Esophagus squamous epithelium (tissue), 5 donors: ENCODE data around the gene ZMYND19. TPM values are rescaled to one million over a fixed set of nuclear protein-coding genes. Genes with fewer than 3 reads are reported as not detected.
"Not testable (repeated sequence)": the region's sequence is repeated elsewhere in the genome, so short reads cannot be mapped to it uniquely, and the experiment has no call there.

Experiments used
- DNase-seq: peaks from one replicate; lab custom pipeline; 2025; lab: John Stamatoyannopoulos, UW
- H3K27ac ChIP-seq, 4 donors: fragments of 200-600 bp; sonication (generic); one replicate each; pipeline ENCODE4 v1.5.1; 2016 to 2019; ENCODE audit warnings: mild to moderate bottlenecking in 1 of 4
- H3K27me3 ChIP-seq, 4 donors: fragments of 200-600 bp; sonication (generic); 1 replicate in 3 of 4; 2 replicates in 1 of 4; pipeline versions ENCODE4 v1.5.1 to v1.6.0; 2017 to 2021; ENCODE audit warnings: antibody characterized with exemption in 1 of 4
- H3K36me3 ChIP-seq, 3 donors: fragments of 200-600 bp; sonication (generic); one replicate each; pipeline ENCODE4 v1.5.1; 2016 to 2019
- H3K4me1 ChIP-seq, 3 donors: fragments of 200-600 bp; sonication (generic); one replicate each; pipeline ENCODE4 v1.5.1; 2017 to 2019
- H3K4me3 ChIP-seq, 4 donors: fragments of 200-600 bp; sonication (generic); 1 replicate in 3 of 4; 2 replicates in 1 of 4; pipeline ENCODE4 v1.5.1; 2016 to 2019; ENCODE audit warnings: mild to moderate bottlenecking in 2 of 4, moderate library complexity in 1 of 4
- H3K9me3 ChIP-seq, 3 donors: fragments of 200-600 bp; sonication (generic); one replicate each; pipeline ENCODE4 v1.5.1; 2016 to 2019
- CTCF ChIP-seq, 6 experiments: fragments of 450-650 bp in 4 of 6; fragments of 200-600 bp in 2 of 6; sonication (generic) in 2 of 6; IDR thresholded peaks; one replicate each; pipeline ENCODE4 v1.5.1; 2016 to 2019; ENCODE audit warnings: antibody characterized with exemption in 6 of 6, mild to moderate bottlenecking in 4 of 6, moderate library complexity in 4 of 6
- POLR2A ChIP-seq, 4 donors: fragments of 450-650 bp; IDR thresholded peaks; one replicate each; pipeline ENCODE4 v1.6.1; 2017; ENCODE audit warnings: antibody characterized with exemption in 4 of 4, mild to moderate bottlenecking in 4 of 4, moderate library complexity in 3 of 4
- WGBS, 2 donors: methylation state at CpG; one replicate each; pipeline ENCODE4 v1.1.5; 2018; 5-methylcytosine and 5-hydroxymethylcytosine counted together
- intact Hi-C: fragments of 100-400 bp; cut with DNase I; formaldehyde crosslinking; loops from one replicate; pipeline ENCODE4 v1.15.0; 2022
- small RNA-seq, 4 donors: library from RNA; depleted of rRNA; stranded (forward); fragments of <200 nt; gene quantifications; one replicate each; pipeline ENCODE3, GENCODE V24; 2016
- total RNA-seq, 4 donors: library from RNA; depleted of rRNA; stranded (reverse); fragments of >200 nt; gene quantifications; one replicate each; pipeline ENCODE4 v1.1.0, GENCODE V29; 2016
- donor health status: DM: yes; HTN: yes; CAD: no.

Gene ZMYND19
- total RNA-seq, 4 donors from 2014 or later = 17.5 to 28.8 (median 25.2) TPM

GRCh38 chr9:137538058-137538457, 52.3 kb downstream of the ZMYND19 start:
- H3K4me3 ChIP-seq = no peak overlapping the region
- intact Hi-C loops = no loop called here
- no peak overlapping the region for H3K27ac ChIP-seq
- peaks cover 0 to 11% (median 3%) of the 10 kb centered on the region in 3 donors for H3K4me1 ChIP-seq
- DNase-seq = no peak
- no peaks in the 10 kb centered on the region for H3K9me3 ChIP-seq
- no peaks in the 10 kb centered on the region for H3K27me3 ChIP-seq
- TF ChIP-seq POLR2A (IDR thresholded peaks at IDR 0.05) (no peak), CTCF (IDR thresholded peaks at IDR 0.05) (no peak)
- 100% methylated on average over 1 of the region's 16 CpGs; no CpG with 5 or more reads in 1 of the 2 donors for WGBS, 2 donors
- peaks cover 0 to 17% (median 0%) of the 10 kb centered on the region in 3 donors for H3K36me3 ChIP-seq

GRCh38 chr9:137536594-137537131, 53.6 kb downstream of the ZMYND19 start:
- H3K9me3 ChIP-seq, H3K27me3 ChIP-seq, H3K4me3 ChIP-seq, H3K36me3 ChIP-seq, H3K27ac ChIP-seq, intact Hi-C loops, DNase-seq: not testable (repeated sequence)
- WGBS, 2 donors = 71 to 75% methylated on average over 12 to 16 of the region's 16 CpGs
- H3K4me1 ChIP-seq = peaks cover 0 to 11% (median 3%) of the 10 kb centered on the region in 3 donors

- peaks cover 0 to 20% (median 3%) of the 10 kb centered on the region in 3 donors for H3K4me1 ChIP-seq
- TF ChIP-seq CTCF (IDR thresholded peaks at IDR 0.05) (no peak), POLR2A (IDR thresholded peaks at IDR 0.05) (no peak)
- H3K9me3 ChIP-seq = no peaks in the 10 kb centered on the region
- DNase-seq = no peak
- intact Hi-C loops = no loop called here
- no peak overlapping the region for H3K4me3 ChIP-seq
- no peaks in the 10 kb centered on the region for H3K27me3 ChIP-seq
- no peak overlapping the region for H3K27ac ChIP-seq
- peaks cover 0 to 3% (median 0%) of the 10 kb centered on the region in 3 donors for H3K36me3 ChIP-seq
Measured at GRCh38 chr9:137535120-137535428, 55.2 kb downstream of the ZMYND19 start.

GRCh38 chr9:137534256-137535119, 55.8 kb downstream of the ZMYND19 start:
- H3K27me3 ChIP-seq = no peaks in the 10 kb centered on the region
- H3K4me3 ChIP-seq = no peak overlapping the region
- intact Hi-C loops = no loop called here
- TF ChIP-seq POLR2A (IDR thresholded peaks at IDR 0.05) (no peak), CTCF (IDR thresholded peaks at IDR 0.05) (peak; percentile 48 to 68 (median 58))
- H3K4me1 ChIP-seq = peaks cover 0 to 20% (median 3%) of the 10 kb centered on the region in 3 donors
- WGBS, 2 donors = 48 to 49% methylated on average over 14 to 16 of the region's 19 CpGs
- H3K9me3 ChIP-seq = no peaks in the 10 kb centered on the region
- no peak for DNase-seq
- no peaks in the 10 kb centered on the region for H3K36me3 ChIP-seq
- no peak overlapping the region for H3K27ac ChIP-seq

- H3K36me3 ChIP-seq, H3K4me3 ChIP-seq, intact Hi-C loops, H3K27me3 ChIP-seq, H3K9me3 ChIP-seq, H3K27ac ChIP-seq, DNase-seq: not testable (repeated sequence)
- peaks cover 0 to 20% (median 3%) of the 10 kb centered on the region in 3 donors for H3K4me1 ChIP-seq
- 64 to 82% methylated on average over 3 to 5 of the region's 10 CpGs for WGBS, 2 donors
Measured at GRCh38 chr9:137532891-137533468, 57.3 kb downstream of the ZMYND19 start.

Small RNA genes lying within 50 kb of the gene (small RNA-seq; reads per million reads assigned to genes)
- 0 reads per million in 4 donors for gene RF00017

Other genes with a start within 250 kb of the ZMYND19 start
- gene EXD3, start 167.3 kb downstream of the ZMYND19 start, total RNA-seq = 10 to 100 TPM in 2 of 4 donors, 1 to 10 TPM in 2; 2.8 to 16.8 (median 9.1) TPM
- gene NOXA1, start 167.1 kb downstream of the ZMYND19 start, total RNA-seq = 1 to 10 TPM; 2.1 to 7.4 (median 4.8) TPM
- gene ENTPD8, start 149.2 kb downstream of the ZMYND19 start, total RNA-seq = not detected
- 10 to 100 TPM; 16.2 to 38.1 (median 20.6) TPM for gene NSMF, start 131.2 kb downstream of the ZMYND19 start, total RNA-seq
- 1 to 10 TPM in 2 of 4 donors, under 1 TPM in 2; 0.61 to 3.4 (median 0.91) TPM for gene PNPLA7, start 40.1 kb downstream of the ZMYND19 start, total RNA-seq
- 10 to 100 TPM; 31.6 to 48.6 (median 37.1) TPM for gene MRPL41, start 38.6 kb downstream of the ZMYND19 start, total RNA-seq
- 10 to 100 TPM; 13.4 to 32.2 (median 21.7) TPM for gene DPH7, start 11.6 kb downstream of the ZMYND19 start, total RNA-seq
- 100 to 1,000 TPM in 2 of 4 donors, 10 to 100 TPM in 2; 53.3 to 121 (median 89.6) TPM for gene ARRDC1, start 15.2 kb upstream of the ZMYND19 start, total RNA-seq
- 10 to 100 TPM; 42.8 to 87.0 (median 65.0) TPM for gene EHMT1, start 28.5 kb upstream of the ZMYND19 start, total RNA-seq